Mesothelial cell of epicardium (in vitro differentiated cells): Measurements from ENCODE around the gene PCNT. TPM values are rescaled to one million over a fixed set of nuclear protein-coding genes. Genes with fewer than 3 reads are reported as not detected.
"Not testable (repeated sequence)": the region's sequence is repeated elsewhere in the genome, so short reads cannot be mapped to it uniquely, and the experiment has no call there.

Source experiments
- DNase-seq, 2 experiments: peaks; one replicate each; pipeline ENCODE4 v3.0.0; 2021; ENCODE audit warnings: low spot score in 2 of 2; ENCODE audit not compliant: unreplicated experiment in 2 of 2
- H3K27ac Mint-ChIP-seq: 2 replicates; pipeline ENCODE4 v1.8.0; 2021; ENCODE audit warnings: mixed read lengths
- H3K27me3 Mint-ChIP-seq: 2 replicates; pipeline ENCODE4 v1.8.0; 2021; ENCODE audit warnings: low read depth, mixed read lengths
- H3K36me3 Mint-ChIP-seq: 2 replicates; pipeline ENCODE4 v1.8.0; 2021; ENCODE audit warnings: mixed read lengths
- H3K4me1 Mint-ChIP-seq: 2 replicates; pipeline ENCODE4 v1.8.0; 2021; ENCODE audit warnings: mixed read lengths
- H3K4me3 Mint-ChIP-seq: 2 replicates; pipeline ENCODE4 v1.8.0; 2021; ENCODE audit warnings: mild to moderate bottlenecking, moderate library complexity, mixed read lengths
- H3K9me3 Mint-ChIP-seq: 2 replicates; pipeline ENCODE4 v1.8.0; 2021; ENCODE audit warnings: mixed read lengths
- total RNA-seq: library from RNA; stranded (reverse); gene quantifications from 3 replicates; pipeline ENCODE4 v1.2.1, GENCODE V29; 2021
- TF ChIP-seq, protein P1 (sequence below): fragments of 200-600 bp; sonication (generic); IDR thresholded peaks from one replicate; pipeline ENCODE4 v1.5.0; 2021; ENCODE audit warnings: antibody characterized with exemption; ENCODE audit not compliant: unreplicated experiment

Gene PCNT
- total RNA-seq, 1 donor from 2014 or later, result 41.8 TPM

DNA sequence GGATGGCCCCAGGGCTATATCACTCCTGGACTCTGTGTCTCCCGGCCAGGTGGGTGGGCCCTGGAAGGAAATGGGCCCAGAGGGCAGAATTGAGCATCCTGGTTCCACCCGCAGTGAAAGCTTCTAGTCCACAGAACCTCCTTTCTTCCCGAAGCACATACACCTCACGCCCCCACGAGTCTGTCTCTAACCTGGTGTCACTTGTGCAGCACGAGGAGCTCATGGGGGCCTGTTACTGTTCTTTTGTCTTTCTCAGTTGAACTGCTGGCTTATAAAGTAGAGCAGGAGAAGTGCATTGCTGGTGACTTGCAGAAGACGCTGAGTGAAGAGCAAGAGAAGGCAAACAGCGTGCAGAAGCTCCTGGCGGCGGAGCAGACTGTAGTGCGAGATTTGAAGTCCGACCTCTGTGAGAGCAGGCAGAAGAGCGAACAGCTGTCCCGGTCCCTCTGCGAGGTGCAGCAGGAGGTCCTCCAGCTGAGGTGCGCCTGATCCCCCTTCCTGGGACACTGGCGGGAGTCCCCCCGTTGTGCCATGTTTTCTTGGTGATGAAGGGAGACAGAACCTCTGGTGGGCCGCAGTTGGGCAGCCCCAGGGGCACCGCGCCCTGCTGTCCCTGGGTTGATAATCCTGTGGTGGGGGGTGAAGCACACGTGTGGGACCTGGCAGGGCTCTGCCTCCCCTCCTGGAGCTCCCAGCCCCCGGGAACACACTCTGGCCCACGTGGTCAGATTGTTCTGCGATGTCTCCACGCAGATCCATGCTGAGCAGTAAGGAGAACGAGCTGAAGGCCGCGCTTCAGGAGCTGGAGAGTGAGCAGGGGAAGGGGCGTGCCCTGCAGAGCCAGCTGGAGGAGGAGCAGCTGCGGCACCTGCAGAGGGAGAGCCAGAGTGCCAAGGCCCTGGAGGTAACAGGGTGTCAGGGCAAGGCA lies 106.1 kb downstream of the PCNT start:
- peaks cover 24% of the 10 kb centered on the region for H3K36me3 Mint-ChIP-seq
- DNase-seq, result no peak
- no peaks in the 10 kb centered on the region for H3K9me3 Mint-ChIP-seq
- TF ChIP-seq, protein P1, sequence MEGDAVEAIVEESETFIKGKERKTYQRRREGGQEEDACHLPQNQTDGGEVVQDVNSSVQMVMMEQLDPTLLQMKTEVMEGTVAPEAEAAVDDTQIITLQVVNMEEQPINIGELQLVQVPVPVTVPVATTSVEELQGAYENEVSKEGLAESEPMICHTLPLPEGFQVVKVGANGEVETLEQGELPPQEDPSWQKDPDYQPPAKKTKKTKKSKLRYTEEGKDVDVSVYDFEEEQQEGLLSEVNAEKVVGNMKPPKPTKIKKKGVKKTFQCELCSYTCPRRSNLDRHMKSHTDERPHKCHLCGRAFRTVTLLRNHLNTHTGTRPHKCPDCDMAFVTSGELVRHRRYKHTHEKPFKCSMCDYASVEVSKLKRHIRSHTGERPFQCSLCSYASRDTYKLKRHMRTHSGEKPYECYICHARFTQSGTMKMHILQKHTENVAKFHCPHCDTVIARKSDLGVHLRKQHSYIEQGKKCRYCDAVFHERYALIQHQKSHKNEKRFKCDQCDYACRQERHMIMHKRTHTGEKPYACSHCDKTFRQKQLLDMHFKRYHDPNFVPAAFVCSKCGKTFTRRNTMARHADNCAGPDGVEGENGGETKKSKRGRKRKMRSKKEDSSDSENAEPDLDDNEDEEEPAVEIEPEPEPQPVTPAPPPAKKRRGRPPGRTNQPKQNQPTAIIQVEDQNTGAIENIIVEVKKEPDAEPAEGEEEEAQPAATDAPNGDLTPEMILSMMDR, result no peak
- H3K27me3 Mint-ChIP-seq, result no peaks in the 10 kb centered on the region
- no peak overlapping the region for H3K4me3 Mint-ChIP-seq
- no peak overlapping the region for H3K27ac Mint-ChIP-seq
- no peaks in the 10 kb centered on the region for H3K4me1 Mint-ChIP-seq

DNA sequence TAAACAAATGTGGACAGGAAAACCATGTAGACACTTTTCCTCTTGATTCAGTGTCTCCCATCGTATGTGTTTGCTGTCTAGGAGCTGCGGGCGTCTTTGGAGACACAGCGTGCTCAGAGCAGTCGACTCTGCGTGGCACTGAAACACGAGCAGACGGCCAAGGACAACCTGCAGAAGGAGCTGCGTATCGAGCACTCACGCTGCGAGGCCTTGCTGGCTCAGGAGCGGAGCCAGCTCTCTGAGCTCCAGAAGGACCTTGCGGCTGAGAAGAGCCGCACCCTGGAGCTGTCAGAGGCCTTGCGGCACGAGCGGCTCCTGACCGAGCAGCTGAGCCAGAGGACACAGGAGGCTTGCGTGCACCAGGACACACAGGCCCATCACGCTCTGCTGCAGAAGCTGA lies 107.5 kb downstream of the PCNT start:
- H3K27ac Mint-ChIP-seq, result no peak overlapping the region
- H3K4me1 Mint-ChIP-seq, result no peaks in the 10 kb centered on the region
- DNase-seq, result no peak
- TF ChIP-seq, protein P1, result no peak
- no peaks in the 10 kb centered on the region for H3K27me3 Mint-ChIP-seq
- peaks cover 27% of the 10 kb centered on the region for H3K36me3 Mint-ChIP-seq
- no peaks in the 10 kb centered on the region for H3K9me3 Mint-ChIP-seq
- no peak overlapping the region for H3K4me3 Mint-ChIP-seq

DNA sequence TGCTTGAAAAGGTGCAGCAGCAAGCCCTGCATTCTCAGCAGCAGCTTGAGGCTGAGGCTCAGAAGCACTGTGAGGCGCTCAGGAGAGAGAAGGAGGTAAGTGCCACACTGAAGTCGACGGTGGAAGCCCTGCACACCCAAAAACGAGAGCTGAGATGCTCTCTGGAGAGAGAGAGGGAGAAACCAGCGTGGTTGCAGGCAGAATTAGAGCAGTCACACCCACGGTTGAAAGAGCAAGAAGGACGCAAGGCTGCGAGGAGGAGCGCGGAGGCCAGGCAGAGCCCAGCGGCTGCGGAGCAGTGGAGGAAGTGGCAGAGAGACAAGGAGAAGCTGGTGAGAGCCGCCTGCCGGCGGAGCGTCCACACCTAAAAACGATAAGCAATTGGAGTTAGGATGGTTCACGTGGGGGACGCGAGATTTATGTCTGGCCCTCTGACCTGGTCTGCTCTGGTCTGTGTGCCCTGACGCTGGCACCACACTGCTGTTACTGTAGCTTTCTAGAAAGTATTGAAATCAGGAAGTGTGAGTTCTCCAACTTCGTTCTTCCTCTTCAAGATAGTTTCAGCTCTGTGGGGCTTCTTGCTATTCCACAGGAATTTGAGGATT lies 108.0 kb downstream of the PCNT start:
- no peak overlapping the region for H3K27ac Mint-ChIP-seq
- peaks cover 27% of the 10 kb centered on the region for H3K36me3 Mint-ChIP-seq
- no peaks in the 10 kb centered on the region for H3K27me3 Mint-ChIP-seq
- no peaks in the 10 kb centered on the region for H3K4me1 Mint-ChIP-seq
- no peaks in the 10 kb centered on the region for H3K9me3 Mint-ChIP-seq
- TF ChIP-seq, protein P1, result no peak
- DNase-seq, result no peak
- H3K4me3 Mint-ChIP-seq, result no peak overlapping the region

- H3K4me1 Mint-ChIP-seq, H3K4me3 Mint-ChIP-seq, DNase-seq, H3K27me3 Mint-ChIP-seq, H3K27ac Mint-ChIP-seq, H3K9me3 Mint-ChIP-seq: not testable (repeated sequence)
- peaks cover 35% of the 10 kb centered on the region for H3K36me3 Mint-ChIP-seq
Observed at GRCh38 chr21:46433116-46433515, 109.2 kb downstream of the PCNT start.

DNA sequence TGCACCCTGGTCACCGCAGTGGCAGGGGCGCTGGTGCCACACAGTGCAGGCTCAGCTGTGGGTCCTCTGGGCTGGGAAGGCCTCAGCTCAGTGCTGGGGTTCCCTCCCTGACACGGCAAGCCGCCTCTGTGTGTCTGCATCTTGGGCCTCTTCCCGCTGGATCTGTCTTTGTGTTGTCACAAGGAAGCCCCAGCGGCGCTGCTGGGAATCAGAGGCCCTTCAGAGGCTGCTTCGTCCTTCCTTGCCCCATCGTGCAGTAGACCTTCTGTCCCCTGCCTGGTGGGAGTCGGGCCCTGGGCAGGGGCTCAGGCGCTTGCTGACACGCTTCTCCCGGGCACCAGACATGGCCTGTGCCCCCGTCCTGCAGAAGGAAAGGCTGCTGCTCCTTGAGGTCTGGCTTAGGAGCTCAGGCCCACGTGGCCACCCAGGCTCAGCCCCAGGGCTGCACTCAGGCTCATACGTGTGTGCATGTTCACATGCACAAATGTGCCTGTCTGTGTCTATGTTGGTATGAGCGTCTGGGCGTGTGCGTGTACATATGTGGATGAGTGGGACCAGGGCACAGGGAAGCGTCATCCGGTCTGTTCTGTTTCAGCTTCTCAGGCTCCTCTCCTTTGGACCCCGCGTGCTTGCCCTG lies 110.5 kb downstream of the PCNT start:
- H3K27me3 Mint-ChIP-seq, result no peaks in the 10 kb centered on the region
- H3K4me1 Mint-ChIP-seq, result no peaks in the 10 kb centered on the region
- TF ChIP-seq, protein P1, result no peak
- H3K9me3 Mint-ChIP-seq, result no peaks in the 10 kb centered on the region
- peaks cover 42% of the 10 kb centered on the region for H3K36me3 Mint-ChIP-seq
- no peak overlapping the region for H3K27ac Mint-ChIP-seq
- H3K4me3 Mint-ChIP-seq, result no peak overlapping the region
- DNase-seq, result no peak

- Mint-ChIP-seq H3K4me3 (no peak overlapping the region), H3K36me3 (peaks cover 52% of the 10 kb centered on the region), H3K27ac (no peak overlapping the region), H3K4me1 (no peaks in the 10 kb centered on the region), H3K27me3 (no peaks in the 10 kb centered on the region), H3K9me3 (no peaks in the 10 kb centered on the region)
- TF ChIP-seq, protein P1, result no peak
- no peak for DNase-seq
Observed at GRCh38 chr21:46435786-46436227, 111.9 kb downstream of the PCNT start.
